ENCODE measurements around the gene NIPBL. TPM values are rescaled to one million over a fixed set of nuclear protein-coding genes. Genes with fewer than 3 reads are reported as not detected.
"Not testable (repeated sequence)": the region's sequence is repeated elsewhere in the genome, so short reads cannot be mapped to it uniquely, and the experiment has no call there.

Gene NIPBL
- polyA plus RNA-seq, 1 donor, result 38.8 TPM

DNA sequence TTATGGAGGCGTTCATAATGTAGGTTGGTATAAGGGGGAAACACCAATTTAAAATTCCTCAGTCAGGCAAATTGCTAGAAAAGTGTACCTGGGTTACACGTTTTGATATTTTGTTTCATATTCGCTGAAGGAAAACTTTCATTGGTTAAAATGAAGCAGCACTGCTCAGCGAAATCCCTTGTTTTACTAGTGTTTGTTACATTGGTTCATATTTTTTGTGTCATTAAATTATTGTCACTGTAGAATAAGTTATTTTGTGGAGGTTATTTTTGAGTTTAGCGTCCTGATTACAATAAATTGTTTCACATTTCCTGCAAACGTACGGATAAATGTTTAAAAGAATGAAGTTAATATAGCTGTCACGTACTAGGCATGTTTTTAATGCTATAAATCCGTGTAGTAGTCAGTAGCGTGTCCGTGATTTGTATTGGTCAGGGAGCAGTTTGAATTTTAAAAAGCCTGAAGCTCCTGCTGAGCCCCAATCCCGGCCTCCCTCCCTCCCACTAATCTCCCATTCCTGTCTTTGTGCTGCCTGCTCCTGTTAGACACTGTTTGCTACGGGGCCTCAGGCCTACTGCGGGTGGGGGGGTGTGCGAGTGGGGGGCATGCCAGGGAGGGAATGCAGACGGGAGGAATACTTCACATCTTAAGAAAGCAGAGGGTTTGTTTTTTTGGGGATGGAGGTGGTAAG lies 2.0 kb downstream of the NIPBL start:
- DNase-seq, result peak; percentile 44

DNA sequence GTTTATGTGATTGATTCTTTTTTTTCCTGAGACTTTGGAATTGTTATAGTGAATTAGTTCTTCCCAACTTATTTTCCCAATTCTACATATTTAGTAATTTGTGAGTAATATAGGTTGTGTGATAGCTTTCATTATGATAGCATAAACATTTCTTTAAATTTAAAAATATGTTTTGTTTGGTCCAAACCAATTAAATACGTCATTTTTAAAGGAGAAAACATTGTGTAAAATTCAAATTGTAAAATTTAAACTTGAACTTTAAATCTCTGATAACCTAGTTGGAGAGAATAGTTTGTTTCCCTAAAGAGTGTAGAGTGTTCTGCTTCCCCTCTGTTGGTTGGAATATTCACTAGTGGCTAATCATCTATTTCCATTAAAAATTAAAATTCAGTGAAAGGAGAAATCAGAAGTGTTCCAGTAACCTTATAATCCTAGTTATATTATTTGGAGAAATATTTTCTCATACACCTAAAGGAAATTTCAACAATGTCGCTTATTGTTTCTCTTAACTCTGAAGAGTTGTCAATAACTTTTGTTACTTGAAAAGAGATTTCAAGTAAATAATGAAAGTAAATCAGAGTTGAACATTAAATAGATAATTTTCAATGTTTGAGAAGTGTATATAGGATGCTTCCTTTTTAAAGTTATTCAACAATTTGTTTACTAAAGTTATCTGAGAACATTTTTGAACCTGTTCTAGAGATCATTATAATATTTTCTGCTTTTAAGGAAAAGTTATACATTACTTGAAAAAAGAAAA lies 2.9 kb downstream of the NIPBL start:
- DNase-seq, result no peak

DNA sequence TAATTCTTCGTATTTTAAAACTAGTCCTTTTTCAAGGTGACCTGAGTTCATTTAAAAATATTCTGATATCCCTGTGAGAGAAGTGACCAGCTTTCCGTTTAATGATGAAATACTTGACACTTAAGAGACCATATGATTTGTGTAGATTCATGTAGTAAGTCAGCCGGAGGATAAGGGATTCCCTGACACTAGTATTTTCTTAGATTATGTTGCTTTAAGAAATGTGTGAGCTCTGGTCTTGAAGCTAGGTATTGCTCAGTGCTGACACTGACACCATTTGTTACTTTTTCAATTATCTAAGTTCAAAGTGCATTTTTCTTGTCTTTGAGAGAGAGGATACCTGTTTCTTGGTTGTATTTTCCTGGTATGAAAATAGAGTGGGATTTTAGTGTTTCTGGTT lies 4.2 kb downstream of the NIPBL start:
- DNase-seq, result no peak

DNA sequence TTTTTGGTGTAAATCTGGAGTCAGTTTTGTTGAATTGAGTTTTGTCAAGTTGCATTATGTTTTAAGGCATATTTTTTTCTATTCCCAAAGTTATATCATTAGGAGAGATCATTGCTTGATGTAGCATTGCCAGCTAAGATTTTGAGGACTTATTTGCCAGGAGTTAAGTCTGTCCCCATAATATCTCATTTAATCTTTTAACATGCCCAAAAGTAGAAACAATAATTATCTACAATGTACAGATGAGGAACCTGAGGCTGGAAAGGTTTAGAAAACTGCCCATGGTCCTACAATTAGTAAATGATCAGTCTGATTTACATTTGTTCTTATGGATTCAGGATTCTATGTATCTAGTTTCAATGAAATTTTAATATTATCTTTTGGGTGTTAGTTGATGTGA lies 4.7 kb downstream of the NIPBL start:
- no peak for DNase-seq

- DNase-seq, result no peak
These were observed 5.2 kb downstream of the NIPBL start for GRCh38 chr5:36881807-36882206.

DNA sequence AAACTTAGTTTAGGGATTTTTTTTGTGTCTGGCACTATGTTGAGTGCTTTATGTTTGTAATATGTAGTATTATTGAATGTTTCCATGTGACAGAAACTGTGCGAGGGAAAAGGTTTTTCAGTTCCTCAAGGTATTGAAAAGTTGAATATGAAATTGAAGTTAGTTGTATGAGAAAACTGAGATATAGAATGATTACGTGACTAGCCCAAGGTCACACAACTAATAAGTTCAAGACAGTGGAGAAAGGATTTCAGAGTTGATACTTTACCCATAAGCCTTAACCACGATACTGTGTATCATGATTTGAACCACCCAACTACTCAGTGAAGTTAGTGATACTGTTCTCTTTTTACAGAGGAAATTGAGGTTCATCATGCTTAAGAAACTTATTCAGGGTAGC lies 5.7 kb downstream of the NIPBL start:
- no peak for DNase-seq

DNA sequence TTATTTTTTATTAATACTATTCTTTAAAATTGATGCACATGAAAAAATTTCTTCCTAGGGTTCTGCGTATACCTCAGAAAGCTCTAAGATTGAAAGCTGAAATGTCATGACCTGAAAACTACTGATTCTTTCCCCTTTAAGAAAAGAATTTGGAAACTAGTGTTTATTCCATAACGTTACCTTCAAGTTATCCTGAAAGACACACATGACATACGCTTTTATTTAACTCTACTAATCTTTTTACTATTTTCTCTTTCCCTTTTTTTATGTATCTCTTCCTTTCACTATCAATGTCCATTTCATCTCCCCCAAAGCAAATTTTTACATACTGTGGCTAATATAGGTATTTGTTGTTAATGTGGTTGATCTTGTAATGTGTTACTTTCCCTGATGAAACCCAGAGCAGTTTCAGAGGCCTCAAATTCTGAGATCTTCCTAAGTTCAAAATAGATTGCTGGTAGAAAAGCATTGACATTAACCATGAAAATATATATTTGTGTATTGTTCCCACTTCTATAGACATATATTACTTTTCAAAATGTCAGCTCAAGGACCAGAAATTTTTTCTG lies 7.4 kb downstream of the NIPBL start:
- DNase-seq, result no peak

DNA sequence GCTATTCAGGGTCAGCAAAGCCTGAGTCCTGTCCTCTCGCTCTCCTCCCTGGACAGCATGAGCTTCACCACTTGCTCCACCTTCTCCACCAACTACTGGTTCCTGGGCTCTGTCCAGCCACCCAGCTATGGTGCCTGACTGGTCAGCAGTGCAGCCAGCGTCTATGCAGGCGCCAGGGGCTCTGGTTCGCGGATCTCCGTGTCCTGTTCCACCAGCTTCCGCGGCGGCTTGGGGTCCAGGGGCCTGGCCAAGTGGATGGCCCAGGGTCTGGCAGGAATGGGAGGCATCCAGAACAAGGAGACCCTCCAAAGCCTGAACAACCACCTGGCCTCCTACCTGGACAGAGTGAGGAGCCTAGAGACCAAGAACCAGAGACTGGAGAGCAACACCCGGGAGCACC lies 8.6 kb downstream of the NIPBL start:
- no peak for DNase-seq

DNA sequence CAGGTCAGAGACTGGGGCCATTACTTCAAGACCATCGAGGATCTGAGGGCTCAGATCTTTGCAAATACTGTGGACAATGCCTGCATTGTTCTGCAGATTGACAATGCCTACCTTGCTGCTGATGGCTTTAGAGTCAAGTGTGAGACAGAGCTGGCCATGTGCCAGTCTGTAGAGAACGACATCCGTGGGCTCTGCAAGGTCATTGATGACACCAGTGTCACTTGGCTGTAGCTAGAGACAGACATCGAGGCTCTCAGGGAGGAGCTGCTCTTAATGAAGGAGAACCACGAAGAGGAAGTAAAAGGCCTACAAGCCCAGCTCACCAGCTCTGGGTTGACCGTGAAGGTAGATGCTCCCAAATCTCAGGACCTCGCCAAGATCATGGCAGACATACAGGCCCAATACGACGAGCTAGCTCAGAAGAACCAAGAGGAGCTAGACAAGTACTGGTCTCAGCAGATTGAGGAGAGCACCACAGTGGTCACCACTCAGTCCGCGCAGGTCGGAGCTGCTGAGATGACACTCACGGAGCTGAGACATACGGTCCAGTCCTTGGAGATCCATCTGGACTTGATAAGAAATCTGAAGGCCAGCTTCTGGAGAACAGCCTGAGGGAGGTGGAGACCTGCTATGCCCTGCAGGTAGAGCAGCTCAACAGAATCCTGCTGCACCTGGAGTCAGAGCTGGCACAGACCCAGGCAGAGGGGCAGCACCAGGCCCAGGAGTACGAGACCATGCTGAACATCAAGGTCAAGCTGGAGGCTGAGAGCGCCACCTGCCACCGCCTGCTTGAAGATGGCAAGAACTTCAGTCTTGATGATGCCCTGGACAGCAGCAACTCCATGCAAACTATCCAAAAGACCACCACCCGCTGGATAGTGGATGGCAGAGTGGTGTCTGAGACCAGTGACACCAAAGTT lies 9.3 kb downstream of the NIPBL start:
- no peak for DNase-seq

DNA sequence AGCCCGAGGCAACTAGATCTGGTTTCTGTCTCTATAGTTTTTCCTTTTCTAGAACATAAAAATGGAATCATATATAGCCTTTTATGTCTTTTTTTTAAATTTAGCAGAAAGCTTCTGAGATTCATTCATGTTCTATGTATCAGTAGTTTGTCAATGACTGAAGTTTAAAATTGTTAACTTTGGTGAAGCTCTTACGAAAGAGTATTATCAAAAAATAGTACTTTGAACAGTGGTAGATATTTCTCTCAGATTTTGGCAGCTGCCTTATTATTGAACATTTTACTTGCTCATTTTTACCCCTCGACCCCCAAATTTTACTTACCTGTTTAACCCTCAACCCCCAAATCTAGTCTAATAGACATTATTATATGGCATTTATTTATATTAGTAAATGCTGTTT lies 10.2 kb downstream of the NIPBL start:
- DNase-seq, result no peak

DNA sequence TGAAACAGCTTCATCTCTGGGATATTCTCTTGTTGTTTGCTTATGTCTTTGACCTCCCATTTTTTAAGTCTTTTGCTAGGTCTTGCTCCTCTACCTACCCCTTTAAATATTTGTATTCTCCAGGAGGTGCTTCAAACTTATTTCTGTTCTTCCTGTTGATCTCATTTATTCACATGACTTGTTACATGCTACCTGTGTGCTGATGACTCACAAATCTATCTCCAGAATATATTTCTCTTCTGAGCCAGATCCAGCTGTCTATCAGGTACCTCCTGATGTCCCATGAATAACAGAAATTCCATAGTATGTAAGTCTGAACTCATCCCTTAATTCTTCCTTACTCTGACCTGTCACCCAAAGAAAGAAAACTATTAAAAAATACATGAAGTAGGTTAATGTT lies 11.0 kb downstream of the NIPBL start:
- no peak for DNase-seq

DNA sequence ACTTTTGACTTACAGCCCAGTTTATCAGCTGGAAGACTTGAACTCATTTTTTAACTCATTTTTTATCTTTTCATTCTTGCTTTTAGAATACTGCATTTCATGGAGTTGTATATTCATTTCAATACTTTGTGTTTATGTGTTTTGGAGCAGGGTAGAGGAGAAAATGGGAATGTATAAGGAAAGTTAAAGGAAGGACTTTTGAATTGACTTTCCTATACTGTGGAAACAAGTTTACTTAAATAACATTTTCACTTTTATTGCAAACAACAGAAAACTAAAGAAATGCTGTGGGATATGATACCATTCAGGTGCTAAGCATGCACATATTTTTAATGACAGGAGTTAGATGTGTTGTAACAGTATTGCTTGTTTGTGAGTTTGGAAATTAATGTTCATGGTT lies 11.7 kb downstream of the NIPBL start:
- no peak for DNase-seq

DNA sequence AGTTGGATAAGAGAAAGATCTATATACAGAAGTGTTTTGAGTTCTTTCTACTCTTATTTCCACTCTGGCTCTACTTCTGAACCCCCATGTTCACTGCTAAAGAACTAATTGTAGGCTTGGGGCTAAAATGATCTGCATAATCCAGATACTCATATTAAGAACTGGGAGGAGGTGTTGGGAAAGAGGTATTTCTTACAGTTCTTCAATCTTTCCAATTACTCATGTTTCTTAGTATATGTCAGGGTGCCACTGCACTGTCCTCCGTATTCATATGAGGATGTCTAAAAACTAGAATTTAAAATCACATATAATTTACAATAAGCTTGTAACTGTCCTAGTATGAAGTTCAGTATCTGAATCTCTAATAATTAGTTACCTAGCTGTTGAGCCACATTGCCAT lies 12.7 kb downstream of the NIPBL start:
- DNase-seq, result no peak

DNA sequence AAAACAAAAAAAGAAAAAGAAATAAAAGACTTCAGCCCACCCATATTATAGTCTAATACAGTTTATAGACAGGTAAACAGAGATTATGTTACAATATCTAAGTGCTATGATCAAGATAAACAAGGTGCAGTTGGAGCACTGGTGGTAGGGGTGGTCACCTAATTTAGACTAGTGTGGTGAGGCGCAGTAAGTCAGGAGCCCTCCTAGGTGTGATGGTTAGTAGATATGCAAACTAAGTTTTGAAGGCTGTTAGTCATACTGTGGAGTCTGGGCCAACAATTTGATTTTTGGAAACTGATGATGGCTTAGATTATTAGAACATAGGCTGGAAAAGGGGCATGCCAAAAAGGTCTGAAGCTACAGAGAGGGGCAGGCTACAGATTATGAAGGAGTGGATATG lies 14.7 kb downstream of the NIPBL start:
- DNase-seq, result no peak

DNA sequence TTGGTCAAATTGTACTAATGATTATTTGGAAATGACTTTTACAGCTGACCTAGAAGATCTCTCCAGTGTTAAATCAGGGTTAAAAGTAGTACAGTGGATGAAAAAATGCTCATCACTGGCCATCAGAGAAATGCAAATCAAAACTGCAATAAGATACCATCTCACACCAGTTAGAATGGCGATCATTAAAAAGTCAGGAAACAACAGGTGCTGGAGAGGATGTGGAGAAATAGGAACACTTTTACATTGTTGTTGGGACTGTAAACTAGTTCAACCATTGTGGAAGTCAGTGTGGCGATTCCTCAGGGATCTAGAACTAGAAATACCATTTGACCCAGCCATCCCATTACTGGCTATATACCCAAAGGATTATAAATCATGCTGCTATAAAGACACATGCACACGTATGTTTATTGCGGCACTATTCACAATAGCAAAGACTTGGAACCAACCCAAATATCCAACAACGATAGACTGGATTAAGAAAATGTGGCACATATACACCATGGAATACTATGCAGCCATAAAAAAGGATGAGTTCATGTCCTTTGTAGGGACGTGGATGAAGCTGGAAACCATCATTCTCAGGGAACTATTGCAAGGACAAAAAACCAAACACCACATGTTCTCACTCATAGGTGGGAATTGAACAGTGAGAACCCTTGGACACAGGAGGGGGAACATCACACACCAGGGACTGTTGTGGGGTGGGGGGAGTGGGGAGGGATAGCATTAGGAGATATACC lies 15.7 kb downstream of the NIPBL start:
- not testable (repeated sequence) for DNase-seq

GRCh38 chr5:36894954-36895353 lies 18.4 kb downstream of the NIPBL start:
- DNase-seq, result no peak

DNA sequence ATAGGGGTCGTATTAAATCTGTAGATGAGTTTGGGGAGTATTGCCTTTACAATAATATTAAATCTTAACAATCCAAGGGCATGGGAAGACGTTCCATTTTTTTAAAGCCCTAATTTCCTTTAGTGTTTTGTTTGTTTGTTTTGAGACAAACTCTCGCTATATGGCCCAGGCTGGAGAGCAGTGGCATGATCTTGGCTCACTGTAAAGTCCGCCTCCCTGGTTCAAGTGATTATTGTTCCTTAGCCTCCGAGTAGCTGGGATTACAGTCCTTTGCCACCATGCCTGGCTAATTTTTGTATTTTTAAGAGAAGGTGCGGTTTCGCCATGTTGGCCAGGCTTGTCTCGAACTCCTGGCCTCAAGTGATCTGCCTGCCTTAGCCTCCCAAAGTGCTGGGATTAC lies 19.9 kb downstream of the NIPBL start:
- DNase-seq, result no peak

GRCh38 chr5:36897616-36898015 lies 21.0 kb downstream of the NIPBL start:
- no peak for DNase-seq

DNA sequence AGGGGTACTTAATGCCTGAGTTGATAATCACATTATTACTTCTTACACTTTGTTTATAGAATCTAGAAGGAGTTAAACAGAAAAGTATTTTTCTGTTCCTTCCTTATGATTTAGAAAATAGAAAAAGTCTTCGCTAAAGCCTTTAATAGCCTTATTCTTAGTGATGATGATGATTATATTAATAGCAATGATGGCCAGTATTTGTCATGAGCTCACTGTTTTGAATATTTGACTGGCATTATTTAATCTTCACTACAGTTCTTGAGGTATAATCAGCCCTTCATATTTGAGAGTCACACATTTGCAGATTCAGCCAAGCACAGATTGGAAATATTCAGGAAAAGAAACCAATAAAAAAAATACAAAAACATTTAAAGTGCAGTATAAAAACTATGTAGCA lies 23.3 kb downstream of the NIPBL start:
- no peak for DNase-seq

DNA sequence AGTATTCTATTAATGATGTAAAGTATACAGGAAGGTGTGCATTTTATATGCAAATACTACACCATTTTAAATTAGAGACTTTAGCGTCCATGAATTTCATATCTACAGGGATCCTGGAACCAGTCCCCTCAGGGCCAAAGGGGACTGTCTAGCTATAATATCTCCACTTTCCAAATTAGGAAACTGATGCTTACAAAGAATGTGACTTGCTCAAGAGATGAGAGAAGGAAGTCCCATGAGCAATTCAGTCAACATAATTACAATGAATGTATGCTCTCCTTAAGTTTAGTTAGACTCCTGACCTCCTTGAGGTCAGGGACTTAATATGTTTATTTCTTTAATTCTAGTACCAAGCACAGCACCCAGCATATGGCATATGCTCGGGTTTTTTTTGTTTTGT lies 23.7 kb downstream of the NIPBL start:
- DNase-seq, result no peak

DNA sequence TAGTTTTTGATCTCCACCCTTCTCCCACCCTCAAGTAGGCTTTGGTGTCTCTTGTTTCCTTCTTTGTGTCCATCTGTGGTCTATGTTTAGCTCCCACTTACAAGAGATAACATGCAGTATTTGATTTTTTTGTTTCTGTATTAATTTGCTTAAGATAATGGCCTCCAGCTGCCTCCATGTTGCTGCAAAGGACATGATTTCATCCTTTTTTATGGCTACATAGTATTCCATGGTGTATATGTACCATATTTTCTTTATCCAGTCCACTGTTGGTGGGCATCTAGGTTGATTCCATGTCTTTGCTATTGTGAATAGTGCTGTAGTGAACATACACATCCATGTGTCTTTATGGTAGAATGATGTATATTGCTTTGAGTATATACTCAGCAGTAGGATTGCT lies 24.5 kb downstream of the NIPBL start:
- not testable (repeated sequence) for DNase-seq

DNA sequence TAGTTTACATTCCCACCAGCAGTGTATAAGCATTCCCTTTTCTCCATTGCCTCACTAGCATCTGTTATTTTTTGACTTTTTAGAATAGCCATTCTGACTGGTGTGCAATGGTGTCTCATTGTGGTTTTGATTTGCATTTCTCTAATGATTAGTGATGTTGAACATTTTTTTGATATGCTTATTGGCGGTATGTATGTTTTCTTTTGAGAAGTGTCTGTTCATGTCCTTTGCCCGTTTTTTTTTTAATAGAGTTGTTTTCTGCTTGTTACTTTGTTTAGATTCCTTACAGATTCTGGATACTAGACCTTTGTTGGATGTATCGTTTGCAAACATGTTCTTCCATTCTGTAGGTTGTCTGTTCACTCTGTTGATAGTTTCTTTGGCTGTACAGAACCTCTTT lies 25.3 kb downstream of the NIPBL start:
- no peak for DNase-seq

Measured in hindlimb muscle (tissue), 1 donor.